ENCODE results near the gene ACAT2. TPM values are rescaled to one million over a fixed set of nuclear protein-coding genes. Genes with fewer than 3 reads are reported as not detected.
"Not testable (repeated sequence)": the region's sequence is repeated elsewhere in the genome, so short reads cannot be mapped to it uniquely, and the experiment has no call there.

ACAT2 gene
- total RNA-seq (1 to 10 TPM; 3.4 to 7.5 (median 5.8) TPM), polyA plus RNA-seq (10 to 100 TPM in 1 of 2 donors, 1 to 10 TPM in 1; 3.9 to 15.3 TPM)
- long read RNA-seq, donor 1, transcript ACAT2-201 (9 exons, 3,180 nt), result major isoform, 6 of 9 reads
- long read RNA-seq, donor 1, partial matches to known transcripts, result 1 of 9 reads
- long read RNA-seq, donor 1, other reads (novel, unspliced or antisense), result 2 of 9 reads
- long read RNA-seq, donor 2, transcript ACAT2-201 (9 exons, 3,180 nt), result major isoform, 8 of 10 reads
- long read RNA-seq, donor 2, partial matches to known transcripts, result 0 of 10 reads
- long read RNA-seq, donor 2, other reads (novel, unspliced or antisense), result 2 of 10 reads
- long read RNA-seq, donor 3, transcript ACAT2-201 (9 exons, 3,180 nt), result major isoform, 18 of 22 reads
- long read RNA-seq, donor 3, partial matches to known transcripts, result 1 of 22 reads
- long read RNA-seq, donor 3, other reads (novel, unspliced or antisense), result 3 of 22 reads

- H3K36me3 ChIP-seq, result peaks cover 0 to 59% (median 0%) of the 10 kb centered on the region in 9 donors
- ATAC-seq (peak; percentile 98 to 100 (median 99)), DNase-seq (peak; percentile 94 to 97)
- H3K4me3 ChIP-seq, result peak within 1 kb of the TSS; percentile 82 to 100 (median 97)
- H3K27ac ChIP-seq, result peak within 1 kb of the TSS; percentile 87 to 99 (median 97)
- intact Hi-C loops (cut with DNase I), result loop anchor here in 6 of 10 donors (2.0 to 10.0 kb wide), 4 partner anchors 27 to 70 kb away; partner anchors contain the start of genes WTAP (in 4 of the 6), SOD2 (in 3 of the 6) and TCP1 (in 2 of the 6)
- peak in 3 of 9 donors; percentile 9 to 10 (median 10) for TF ChIP-seq CTCF (IDR thresholded peaks at IDR 0.05)
- H3K27me3 ChIP-seq, result no peaks in the 10 kb centered on the region
- peaks cover 3 to 30% (median 19%) of the 10 kb centered on the region in 9 donors for H3K4me1 ChIP-seq
- 1% methylated on average over 71 to 76 of the region's 76 CpGs for WGBS, 2 donors
- no peaks in the 10 kb centered on the region for H3K9me3 ChIP-seq
These were observed at the start of gene ACAT2 for GRCh38 chr6:159761873-159762680. ACAT2 (plus strand) TSS chr6:159762045; CDS start chr6:159762088, 43 bp downstream.

- H3K4me3 ChIP-seq; DNase-seq; H3K27ac ChIP-seq; ATAC-seq; H3K9me3 ChIP-seq; H3K36me3 ChIP-seq; intact Hi-C loops (cut with DNase I); H3K27me3 ChIP-seq: not testable (repeated sequence)
- 92 to 93% methylated on average over 3 of the region's 3 CpGs for WGBS, 2 donors
- peaks cover 5 to 34% (median 19%) of the 10 kb centered on the region in 9 donors for H3K4me1 ChIP-seq
These were observed 49.5 kb upstream of the ACAT2 start for GRCh38 chr6:159712389-159712788.

- 89 to 93% methylated on average over 7 of the region's 7 CpGs for WGBS, 2 donors
- intact Hi-C loops (cut with DNase I), result loop anchor here in 1 of 10 donors (2.0 kb wide), 1 partner anchor 21 kb away; the partner anchor contains the start of gene SOD2
- Histone ChIP-seq H3K36me3 (no peaks in the 10 kb centered on the region), H3K27me3 (no peaks in the 10 kb centered on the region), H3K9me3 (no peaks in the 10 kb centered on the region), H3K4me3 (no peak overlapping the region), H3K27ac (peak overlapping the region in 1 of 10 donors; percentile 92), H3K4me1 (peaks cover 5 to 49% (median 20%) of the 10 kb centered on the region in 9 donors)
- ATAC-seq (peak in 1 of 8 donors; percentile 5), DNase-seq (no peak)
- no peak for TF ChIP-seq CTCF (IDR thresholded peaks at IDR 0.05)
These were observed 47.9 kb upstream of the ACAT2 start for GRCh38 chr6:159713984-159714383.

- DNase-seq (no peak), ATAC-seq (peak in 4 of 8 donors; percentile 6 to 38 (median 26))
- no peaks in the 10 kb centered on the region for H3K27me3 ChIP-seq
- no peak for TF ChIP-seq CTCF (IDR thresholded peaks at IDR 0.05)
- H3K4me1 ChIP-seq, result peaks cover 5 to 49% (median 20%) of the 10 kb centered on the region in 9 donors
- no peaks in the 10 kb centered on the region for H3K9me3 ChIP-seq
- no peak overlapping the region for H3K4me3 ChIP-seq
- peak overlapping the region in 4 of 10 donors; percentile 25 to 92 (median 53) for H3K27ac ChIP-seq
- 52 to 65% methylated on average over 5 of the region's 5 CpGs for WGBS, 2 donors
- intact Hi-C loops (cut with DNase I), result loop anchor here in 1 of 10 donors (2.0 kb wide), 1 partner anchor 22 kb away; the partner anchor contains the start of gene SOD2
- H3K36me3 ChIP-seq, result no peaks in the 10 kb centered on the region
These were observed 47.4 kb upstream of the ACAT2 start for GRCh38 chr6:159714404-159714803.

Measured in heart right ventricle (tissue), 16 donors.